H1 (cell line): Measurements from ENCODE around the gene MCF2L. TPM values are rescaled to one million over a fixed set of nuclear protein-coding genes. Genes with fewer than 3 reads are reported as not detected.

ENCODE experiments used
- CREB1 ChIP-seq: IDR thresholded peaks from 2 replicates; pipeline ENCODE4 v1.6.1; 2012; ENCODE audit warnings: inconsistent platforms
- SAP30 ChIP-seq: fragments of 300-600 bp; sonication (generic); IDR thresholded peaks from 2 replicates; pipeline ENCODE4 v1.7.1; 2012; ENCODE audit warnings: low read length, moderate library complexity, mild to moderate bottlenecking, inconsistent platforms; ENCODE audit not compliant: insufficient read depth, insufficient replicate concordance
- SIX5 ChIP-seq: IDR thresholded peaks from 2 replicates; pipeline ENCODE4 v1.6.1; 2011; ENCODE audit warnings: mild to moderate bottlenecking, low read depth, low read length
- YY1 ChIP-seq: IDR thresholded peaks from 2 replicates; pipeline ENCODE4 v1.6.1; 2011; ENCODE audit warnings: low read depth, mild to moderate bottlenecking, low read length
- polyA plus RNA-seq, 7 experiments: library from polyadenylated mRNA; depleted of rRNA in 3 of 7; stranded (reverse) in 5 of 7; unstranded in 2 of 7; fragments of >200 nt in 5 of 7; fragments of 200-250 nt in 2 of 7; gene quantifications; 1 replicate in 5 of 7; 2 replicates in 1 of 7; 4 replicates in 1 of 7; pipeline versions ENCODE4 v1.2.1 to v1.2.3, GENCODE V29; 2011 to 2013; ENCODE audit warnings: missing spikeins in 2 of 7, mixed read lengths in 2 of 7
- total RNA-seq: library from RNA; stranded (reverse); fragmentation: NEBNext Ultra II Directional; extraction: Animal tissue kit (Norgen Biotek cat#: 25700); gene quantifications from 2 replicates; pipeline ENCODE4 v1.2.1, GENCODE V29; 2021
- TF ChIP-seq, protein P1 (sequence below): IDR thresholded peaks from 2 replicates; pipeline ENCODE4 v1.6.1; 2012; ENCODE audit warnings: inconsistent platforms
- TF ChIP-seq, protein P2 (sequence below), 3 experiments: IDR thresholded peaks; 1 replicate in 2 of 3; 2 replicates in 1 of 3; pipeline versions ENCODE4 v1.5.1 to v1.6.1; 2011; ENCODE audit warnings: low read length in 3 of 3, mild to moderate bottlenecking in 3 of 3, inconsistent platforms in 2 of 3, low read depth in 1 of 3, moderate library complexity in 1 of 3; ENCODE audit not compliant: insufficient read depth in 1 of 3; ENCODE audit errors: control extremely low read depth in 1 of 3

Gene MCF2L
- total and polyA plus RNA-seq, 2 of the 8 experiments (the other 6 are each of a cell fraction or from before 2014, with no cell fraction given) = 10.1 to 24.4 TPM

DNA sequence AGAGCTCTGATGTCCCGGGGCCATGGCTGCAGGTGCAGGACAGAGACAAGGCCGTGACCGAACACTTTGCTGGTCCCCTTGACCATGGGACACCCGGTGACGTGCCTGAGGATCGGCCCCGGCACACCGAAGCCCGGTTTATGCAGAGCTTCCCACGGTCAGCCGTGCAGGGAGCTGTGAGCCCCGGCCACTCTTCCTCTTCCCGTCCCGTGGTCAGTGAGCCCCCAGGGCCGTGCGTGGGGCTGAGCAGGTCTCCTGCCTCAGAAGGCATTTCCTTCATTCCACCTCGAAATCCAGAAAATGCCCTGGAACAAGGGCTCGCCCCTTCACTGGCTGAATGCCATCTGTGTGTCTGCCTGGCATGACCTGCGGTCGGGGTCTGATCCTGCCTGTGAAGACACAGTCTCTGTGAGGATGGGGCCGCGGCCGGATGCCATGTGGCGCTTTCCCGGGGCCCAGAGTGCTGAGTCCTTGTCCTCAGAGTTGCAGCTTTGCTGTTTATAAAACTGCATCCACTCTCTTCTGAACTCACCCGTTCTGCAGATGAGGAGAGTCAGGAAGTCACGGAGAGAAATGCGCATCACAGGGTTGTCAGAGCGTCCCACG, 16.9 kb downstream of the MCF2L start (continued):
- TF ChIP-seq, protein P1, sequence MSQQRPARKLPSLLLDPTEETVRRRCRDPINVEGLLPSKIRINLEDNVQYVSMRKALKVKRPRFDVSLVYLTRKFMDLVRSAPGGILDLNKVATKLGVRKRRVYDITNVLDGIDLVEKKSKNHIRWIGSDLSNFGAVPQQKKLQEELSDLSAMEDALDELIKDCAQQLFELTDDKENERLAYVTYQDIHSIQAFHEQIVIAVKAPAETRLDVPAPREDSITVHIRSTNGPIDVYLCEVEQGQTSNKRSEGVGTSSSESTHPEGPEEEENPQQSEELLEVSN = no peak
- TF ChIP-seq YY1 = no peak
- no peak for TF ChIP-seq CREB1
- no peak for TF ChIP-seq SIX5
- TF ChIP-seq, protein P2, sequence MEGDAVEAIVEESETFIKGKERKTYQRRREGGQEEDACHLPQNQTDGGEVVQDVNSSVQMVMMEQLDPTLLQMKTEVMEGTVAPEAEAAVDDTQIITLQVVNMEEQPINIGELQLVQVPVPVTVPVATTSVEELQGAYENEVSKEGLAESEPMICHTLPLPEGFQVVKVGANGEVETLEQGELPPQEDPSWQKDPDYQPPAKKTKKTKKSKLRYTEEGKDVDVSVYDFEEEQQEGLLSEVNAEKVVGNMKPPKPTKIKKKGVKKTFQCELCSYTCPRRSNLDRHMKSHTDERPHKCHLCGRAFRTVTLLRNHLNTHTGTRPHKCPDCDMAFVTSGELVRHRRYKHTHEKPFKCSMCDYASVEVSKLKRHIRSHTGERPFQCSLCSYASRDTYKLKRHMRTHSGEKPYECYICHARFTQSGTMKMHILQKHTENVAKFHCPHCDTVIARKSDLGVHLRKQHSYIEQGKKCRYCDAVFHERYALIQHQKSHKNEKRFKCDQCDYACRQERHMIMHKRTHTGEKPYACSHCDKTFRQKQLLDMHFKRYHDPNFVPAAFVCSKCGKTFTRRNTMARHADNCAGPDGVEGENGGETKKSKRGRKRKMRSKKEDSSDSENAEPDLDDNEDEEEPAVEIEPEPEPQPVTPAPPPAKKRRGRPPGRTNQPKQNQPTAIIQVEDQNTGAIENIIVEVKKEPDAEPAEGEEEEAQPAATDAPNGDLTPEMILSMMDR (IDR thresholded peaks at IDR 0.05; ENCODE audit: control extremely low read depth in 1 of 3, insufficient read depth in 1 of 3, low read depth in 1 of 3, low read length in 3 of 3) = no peak
- no peak for TF ChIP-seq SAP30
- TF ChIP-seq, all 59 proteins: peak for 0
